ENCODE data around the gene WDR70.

Gene WDR70

DNA sequence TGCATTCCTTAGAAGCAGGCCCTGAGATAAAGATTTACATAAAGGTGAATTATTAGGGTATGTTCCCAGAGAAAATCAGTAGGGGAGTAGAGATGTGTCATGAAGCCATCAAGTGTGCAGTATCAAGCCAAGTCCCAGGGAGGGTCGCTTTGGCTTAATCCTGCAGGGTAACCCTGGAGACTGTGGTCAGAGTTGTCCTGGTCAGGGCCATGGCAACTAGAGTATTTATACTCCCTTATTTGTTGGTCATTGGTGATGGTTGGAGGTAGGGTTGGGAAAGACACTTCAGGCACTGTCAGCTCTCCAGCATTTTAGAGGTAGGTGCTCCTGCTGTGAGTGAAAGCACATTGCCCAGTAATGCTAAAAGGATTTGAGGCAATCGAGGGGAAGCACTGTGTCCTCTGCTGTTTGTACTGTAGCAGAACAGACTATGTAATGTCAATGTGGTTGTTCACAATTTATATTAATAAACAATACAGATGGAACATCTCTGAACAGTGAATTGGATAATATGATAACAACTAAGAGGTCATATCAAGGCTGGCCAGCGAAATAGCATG is 351.9 kb downstream of the WDR70 start:
- DNase-seq, result no peak

- DNase-seq, result no peak
These were observed 355.0 kb downstream of the WDR70 start for GRCh38 chr5:37734114-37734513.

DNA sequence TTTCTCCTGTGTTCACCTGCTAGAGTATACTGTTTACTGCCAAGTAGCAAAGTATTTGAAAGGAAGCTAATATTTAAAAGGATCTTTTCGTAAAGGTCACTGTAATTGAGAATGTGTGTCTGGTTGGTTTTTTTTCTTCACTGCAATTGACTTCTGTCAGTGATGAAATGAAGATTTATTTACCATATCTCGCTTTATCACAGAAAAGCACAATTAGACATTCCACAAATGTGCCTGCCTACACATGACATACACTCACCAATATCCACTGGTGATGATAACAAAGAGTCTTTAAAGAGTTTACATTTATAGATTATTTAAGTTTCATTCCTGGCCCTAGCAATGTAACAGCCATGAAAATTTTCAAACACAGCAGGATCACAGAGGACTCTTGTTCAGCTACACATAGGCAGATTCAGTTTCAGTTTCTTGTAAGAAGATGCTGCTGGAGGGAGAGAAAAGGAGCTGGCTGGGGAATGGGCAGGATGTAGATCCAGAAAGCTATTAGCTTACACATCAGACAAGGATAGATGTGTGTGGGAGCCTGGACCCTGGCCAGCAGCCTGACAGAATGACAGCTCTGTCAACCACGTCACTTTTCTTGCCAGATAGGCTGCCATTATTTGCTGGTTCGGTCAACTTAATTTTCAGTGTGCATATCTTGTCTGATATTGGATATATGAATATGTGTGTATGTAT is 356.7 kb downstream of the WDR70 start:
- no peak for DNase-seq

GRCh38 chr5:37736397-37736796 is 357.3 kb downstream of the WDR70 start:
- DNase-seq, result no peak

- DNase-seq, result no peak
These were observed 358.4 kb downstream of the WDR70 start for GRCh38 chr5:37737326-37738056.

DNA sequence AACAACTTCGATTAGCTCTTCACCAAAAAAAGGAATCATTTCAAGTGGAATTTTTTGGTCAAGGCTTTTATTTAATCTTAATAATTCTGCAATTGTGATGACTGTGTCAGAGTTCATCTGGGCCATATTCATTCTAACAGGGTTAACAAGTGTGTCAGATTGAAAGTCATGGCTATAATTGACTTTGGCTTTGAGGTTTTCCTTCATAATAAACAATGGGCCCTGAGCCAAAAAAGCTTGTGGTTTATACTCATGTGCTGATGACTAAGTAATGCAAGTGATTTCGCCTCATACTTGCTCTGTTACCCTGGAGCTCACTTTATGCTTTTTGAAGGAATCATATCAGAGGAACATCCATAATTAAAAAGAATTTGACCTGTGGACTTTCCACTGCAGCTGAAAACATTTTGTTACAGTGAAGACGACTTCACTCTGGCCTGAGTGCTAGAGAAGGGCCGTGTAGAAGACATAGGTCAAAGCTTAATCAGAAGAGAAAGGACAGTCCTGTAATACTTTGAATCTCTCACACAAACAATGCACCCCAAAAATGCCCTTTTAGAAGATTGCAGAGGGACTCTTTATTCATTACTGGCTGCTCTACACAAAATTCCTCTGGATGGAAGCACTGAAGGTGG is 359.1 kb downstream of the WDR70 start:
- DNase-seq, result peak; percentile 24

- DNase-seq, result no peak
These were observed 359.9 kb downstream of the WDR70 start for GRCh38 chr5:37738865-37739488.

GRCh38 chr5:37739817-37740261 is 360.7 kb downstream of the WDR70 start:
- no peak for DNase-seq

DNA sequence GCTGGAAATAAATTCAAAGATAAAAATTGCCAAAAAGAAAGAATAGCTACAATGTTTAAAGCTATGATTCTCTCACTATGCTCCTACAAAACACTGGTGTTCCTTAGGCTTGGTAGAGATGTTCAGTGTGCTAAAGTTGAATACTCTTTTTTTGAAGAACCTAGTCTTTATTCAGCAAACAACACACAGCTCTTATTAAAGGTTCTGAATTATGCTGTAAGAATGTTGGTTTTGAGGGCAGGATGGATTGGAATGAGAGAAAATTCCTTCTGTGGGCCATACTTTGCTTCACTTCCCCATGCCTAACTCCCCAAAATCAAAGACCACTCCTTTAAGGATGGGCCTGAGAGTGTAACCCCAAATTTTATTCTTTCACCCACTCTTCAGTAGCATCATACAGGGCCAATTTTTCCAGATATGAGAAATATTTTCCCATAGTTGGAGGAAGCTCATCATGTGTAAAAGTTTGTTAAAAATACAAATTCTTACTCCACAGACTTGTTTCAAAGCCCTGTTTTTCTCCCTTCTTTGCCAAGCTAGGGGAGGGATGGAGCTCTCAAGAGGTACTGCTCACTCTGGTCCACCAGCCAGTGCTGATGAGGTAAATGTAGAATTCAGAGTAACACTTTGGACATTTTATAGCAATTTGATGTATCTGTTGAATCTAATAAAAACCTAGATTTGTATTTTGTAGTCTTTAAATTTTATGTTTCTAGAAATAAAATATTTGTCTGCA is 361.4 kb downstream of the WDR70 start:
- DNase-seq, result no peak

DNA sequence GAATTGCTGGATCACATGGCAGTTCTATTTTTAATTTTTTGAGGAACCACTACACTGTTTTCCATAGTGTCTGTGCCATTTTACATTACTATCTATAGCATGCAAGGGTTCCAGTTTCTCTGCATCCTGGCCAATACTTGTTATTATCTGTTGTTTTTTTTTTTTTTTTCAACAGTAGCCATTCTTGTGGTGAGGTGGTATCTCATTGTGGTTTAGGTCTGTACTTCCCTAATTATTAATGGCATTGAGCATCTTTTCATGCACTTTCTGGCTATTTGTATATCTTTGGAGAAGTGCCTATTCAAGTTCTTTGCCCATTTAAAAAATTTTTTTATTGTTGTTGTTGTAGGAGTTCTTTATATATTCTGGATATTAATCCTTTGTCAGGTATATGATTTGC is 363.0 kb downstream of the WDR70 start:
- DNase-seq, result no peak

GRCh38 chr5:37751227-37751626 is 372.1 kb downstream of the WDR70 start:
- no peak for DNase-seq

DNA sequence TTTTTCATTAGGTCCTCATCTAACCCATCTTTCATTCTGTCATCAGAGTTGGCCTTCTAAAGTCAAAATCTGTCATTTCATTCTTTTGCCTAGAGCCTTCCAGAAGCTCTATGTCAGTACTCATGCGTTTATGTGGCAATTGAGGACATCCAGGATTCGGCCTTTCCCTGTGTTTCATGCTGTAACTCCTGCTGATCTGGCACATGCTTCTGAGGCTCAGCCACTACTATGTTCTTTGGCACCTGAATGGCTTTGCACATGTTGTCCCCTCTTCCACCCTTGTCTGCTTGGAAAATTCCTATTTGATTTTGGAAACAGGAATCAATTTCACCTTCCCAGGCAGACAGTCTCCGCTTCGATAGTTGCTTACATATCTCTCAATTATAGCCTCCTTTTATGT is 375.9 kb downstream of the WDR70 start:
- DNase-seq, result no peak

DNA sequence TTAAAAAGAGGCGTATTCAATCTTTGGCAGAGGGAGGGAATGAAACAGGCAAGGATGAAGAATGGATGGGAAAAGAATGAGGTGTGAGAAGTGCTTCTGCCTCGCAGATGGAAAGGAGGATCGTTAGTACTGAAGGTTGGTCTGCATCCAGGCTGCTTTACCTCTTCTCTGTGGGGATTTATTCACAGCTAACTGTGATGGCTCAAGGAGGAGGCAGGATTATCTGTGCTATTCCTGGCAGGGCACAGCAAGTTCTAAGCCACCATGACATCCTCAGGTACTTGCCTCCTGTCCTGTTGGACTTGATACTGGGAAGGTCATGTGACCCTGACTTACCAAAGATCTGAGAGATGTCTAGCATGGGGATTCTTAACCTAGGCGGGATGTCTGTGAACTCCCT is 376.5 kb downstream of the WDR70 start:
- no peak for DNase-seq

DNA sequence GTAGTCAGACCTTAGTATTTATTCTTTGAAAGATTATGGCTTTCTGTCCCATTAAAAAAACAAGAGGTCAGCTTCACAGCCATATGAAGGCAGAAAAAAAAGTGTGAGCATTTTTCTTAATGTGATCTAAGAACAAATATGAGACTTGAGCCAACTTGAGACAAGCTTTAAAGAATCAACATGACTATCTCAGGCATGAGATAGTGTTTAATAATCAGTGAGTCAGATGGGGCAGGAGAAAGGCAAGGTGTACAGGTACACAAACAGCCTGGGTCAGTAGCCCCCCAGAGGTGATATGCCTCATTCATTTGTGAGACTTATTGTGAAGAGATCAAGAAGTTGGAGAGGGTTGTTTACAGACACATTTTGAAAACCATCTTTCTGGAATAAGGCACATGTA is 377.1 kb downstream of the WDR70 start:
- no peak for DNase-seq

- no peak for DNase-seq
These were observed 379.0 kb downstream of the WDR70 start for GRCh38 chr5:37757980-37758582.

DNA sequence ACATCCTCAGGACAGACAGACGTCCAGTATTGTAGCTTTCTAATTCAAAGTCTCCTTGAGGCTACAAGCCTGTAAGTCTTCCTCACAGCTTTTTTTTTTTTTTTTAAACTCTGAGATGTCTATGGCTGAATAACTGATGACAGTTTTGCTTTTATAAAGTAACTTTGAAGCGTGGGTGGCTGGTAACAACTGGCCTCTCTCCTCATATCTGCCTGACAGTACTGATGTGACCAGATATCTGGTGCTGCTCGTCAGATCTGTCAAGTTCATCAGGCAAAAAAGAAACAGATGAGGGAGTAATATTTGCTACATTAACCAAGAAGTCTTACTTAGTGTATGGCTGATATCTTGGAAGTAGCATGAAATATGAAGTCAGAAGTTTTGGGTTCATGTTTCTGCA is 388.1 kb downstream of the WDR70 start:
- no peak for DNase-seq

DNA sequence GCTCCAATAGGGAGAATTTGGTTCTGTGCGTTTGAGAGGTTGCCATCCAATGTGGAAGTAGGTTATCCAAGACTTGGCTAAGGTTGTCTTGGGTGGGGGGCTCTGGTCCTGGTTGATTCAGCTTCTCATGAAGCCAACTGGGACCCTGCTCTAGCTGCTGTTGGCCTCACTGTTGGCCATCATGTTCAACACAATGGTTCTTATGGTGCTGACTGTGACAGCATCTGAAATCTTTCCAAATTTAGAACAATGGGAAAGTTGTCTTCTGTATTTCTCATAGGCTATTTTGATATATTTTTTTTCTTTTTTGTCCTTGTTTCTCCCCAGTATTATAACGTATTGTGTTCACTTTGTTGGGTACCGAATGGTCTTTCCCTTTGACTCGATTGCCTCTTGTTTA is 388.8 kb downstream of the WDR70 start:
- no peak for DNase-seq

- DNase-seq, result no peak
These were observed 389.3 kb downstream of the WDR70 start for GRCh38 chr5:37768371-37768770.

DNA sequence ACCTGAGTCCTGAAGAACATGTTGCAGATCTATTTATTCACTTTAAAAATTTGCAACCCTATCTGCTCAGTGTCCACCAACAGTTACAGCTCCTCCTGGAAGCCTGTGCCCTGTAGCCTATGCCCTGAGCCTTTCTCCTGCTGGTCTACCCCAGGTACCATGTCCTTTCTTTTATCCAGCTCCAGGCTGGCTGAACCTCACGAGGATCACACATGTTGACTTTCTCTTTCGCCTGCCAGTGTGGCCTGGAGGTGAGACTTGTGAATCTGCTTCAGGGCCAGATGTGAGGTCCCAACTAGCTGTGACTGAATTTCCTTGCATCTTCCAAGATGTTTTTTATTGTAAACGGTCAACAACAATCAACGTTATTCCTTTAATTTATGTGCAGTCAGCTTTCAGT is 390.0 kb downstream of the WDR70 start:
- DNase-seq, result no peak

- DNase-seq, result no peak
These were observed 390.7 kb downstream of the WDR70 start for GRCh38 chr5:37769840-37770239.

- no peak for DNase-seq
These were observed 391.7 kb downstream of the WDR70 start for GRCh38 chr5:37770786-37771185.

GRCh38 chr5:37771203-37771611 is 392.1 kb downstream of the WDR70 start:
- no peak for DNase-seq
